K562 (cell line): Measurements from ENCODE around the gene SLC17A6. TPM values are rescaled to one million over a fixed set of nuclear protein-coding genes. Genes with fewer than 3 reads are reported as not detected.

Experiments used
- ATAC-seq: fragments of 200-7000 bp; cut with Tn5 transposase; 3 replicates; pipeline ENCODE4 v1.9.1; 2020; ENCODE audit warnings: moderate library complexity
- BruUV-seq: library from RNA; stranded (reverse); fragments of 400-500 nt; replicated peaks from 2 replicates; lab custom pipeline; 2021; lab: Mats Ljungman, UMichigan
- CTCF ChIA-PET: fragments of 300-600 bp; formaldehyde crosslinking; extraction: SDS; loops from one replicate; lab custom pipeline; 2021; ENCODE audit warnings: low intra/inter-chr PET ratio; lab: Yijun Ruan, JAX
- POLR2A ChIA-PET: fragments of 300-600, 350-650 bp; sonication (Branson Sonifier 250); formaldehyde crosslinking; extraction: SDS; loops from one replicate; lab custom pipeline; 2021; ENCODE audit warnings: antibody characterized with exemption, inconsistent platforms; lab: Yijun Ruan, JAX
- DNase-seq, 4 experiments: peaks; one replicate each; pipeline versions ENCODE4 v3.0.0 to v3.0.0-alpha.2; 2011 to 2018; ENCODE audit warnings: low spot score in 3 of 4, mixed read lengths in 3 of 4; ENCODE audit errors: extremely low read depth in 1 of 4
- FAIRE-seq: peaks from 2 replicates; lab custom pipeline; 2011; peaks lifted over from hg19 to GRCh38; lab: Jason Lieb, UNC
- H2AFZ ChIP-seq: 2 replicates; pipeline ENCODE4 v1.6.0; 2011; ENCODE audit warnings: low read depth, low read length, control low read depth, inconsistent platforms
- H3K27ac ChIP-seq: fragments of 200-600 bp; 3 replicates; pipeline ENCODE4 v1.8.0; 2011; ENCODE audit warnings: low read depth, mild to moderate bottlenecking, control low read depth, inconsistent platforms, low read length, moderate library complexity, mixed read lengths; ENCODE audit errors: extremely low read depth
- H3K27me3 ChIP-seq, 2 experiments: fragments of 300-600 bp in 1 of 2; 2 replicates in 1 of 2; 3 replicates in 1 of 2; pipeline versions ENCODE4 v1.6.0 to v1.8.0; 2011; ENCODE audit warnings: inconsistent platforms in 2 of 2, low read length in 2 of 2, mild to moderate bottlenecking in 1 of 2, mixed read lengths in 1 of 2, moderate library complexity in 1 of 2; ENCODE audit not compliant: control insufficient read depth in 2 of 2, insufficient read depth in 2 of 2
- H3K36me3 ChIP-seq: fragments of 300-600 bp; 3 replicates; pipeline ENCODE4 v1.8.0; 2011; ENCODE audit warnings: mild to moderate bottlenecking, low read length, inconsistent platforms; ENCODE audit not compliant: control insufficient read depth, insufficient read depth
- H3K4me1 ChIP-seq, 2 experiments: fragments of 200-600 bp in 1 of 2; replicated peaks in 1 of 2; 2 replicates in 1 of 2; 3 replicates in 1 of 2; pipeline versions ENCODE4 v1.5.1 to v1.8.0; 2011; ENCODE audit warnings: inconsistent platforms in 2 of 2, low read length in 2 of 2, mild to moderate bottlenecking in 1 of 2, mixed read lengths in 1 of 2, moderate library complexity in 1 of 2; ENCODE audit not compliant: control insufficient read depth in 2 of 2, insufficient read depth in 2 of 2
- H3K4me2 ChIP-seq: 2 replicates; pipeline ENCODE4 v1.6.1; 2011; ENCODE audit warnings: low read length, control low read depth, inconsistent platforms, mixed read lengths; ENCODE audit not compliant: insufficient read depth
- H3K4me3 ChIP-seq: fragments of 200-600 bp; sonication (generic), shearing (Covaris generic); 2 replicates; pipeline ENCODE4 v1.5.1; 2016; ENCODE audit warnings: control low read depth, inconsistent platforms
- H3K79me2 ChIP-seq: fragments of 200-600 bp; 3 replicates; pipeline ENCODE4 v1.8.0; 2011; ENCODE audit warnings: low read length, inconsistent platforms; ENCODE audit not compliant: control insufficient read depth, insufficient read depth
- H3K9ac ChIP-seq, 2 experiments: 2 replicates each; pipeline versions ENCODE4 v1.6.0 to v1.6.1; 2011; ENCODE audit warnings: low read depth in 2 of 2, low read length in 2 of 2, control low read depth in 1 of 2, inconsistent platforms in 1 of 2, mild to moderate bottlenecking in 1 of 2, mixed read lengths in 1 of 2; ENCODE audit not compliant: insufficient read depth in 1 of 2
- H3K9me1 ChIP-seq: one replicate; pipeline ENCODE4 v1.6.0; 2011; ENCODE audit warnings: inconsistent platforms, mild to moderate bottlenecking, low read length, moderate library complexity; ENCODE audit not compliant: control insufficient read depth, insufficient read depth
- H3K9me3 ChIP-seq: replicated peaks from 2 replicates; pipeline ENCODE4 v1.5.1; 2011; ENCODE audit warnings: low read depth, low read length, inconsistent platforms; ENCODE audit not compliant: control insufficient read depth, insufficient read depth
- H4K20me1 ChIP-seq: replicated peaks from 2 replicates; pipeline ENCODE4 v1.6.1; 2011; ENCODE audit warnings: low read length, inconsistent platforms, mixed read lengths; ENCODE audit not compliant: control insufficient read depth, insufficient read depth
- ILK ChIP-seq: fragments of 450-650 bp; IDR thresholded peaks from 2 replicates; pipeline ENCODE4 v1.6.1; 2016; ENCODE audit warnings: missing genetic modification characterization, low read depth, mild to moderate bottlenecking, missing compliant biosample characterization, moderate library complexity, borderline replicate concordance
- PRPF4 ChIP-seq: fragments of 200-400 bp; formaldehyde crosslinking; IDR thresholded peaks from one replicate; pipeline ENCODE4 v1.6.1; 2017; ENCODE audit warnings: low read length, low read depth, mild to moderate bottlenecking; ENCODE audit not compliant: insufficient read depth, poor library complexity, severe bottlenecking
- ZNF3 ChIP-seq: fragments of 250-450 bp; sonication (Bioruptor Pico); IDR thresholded peaks from 2 replicates; pipeline ENCODE4 v1.5.0; 2021; ENCODE audit warnings: mild to moderate bottlenecking, moderate library complexity
- WGBS: fragments of 100-300 bp; shearing (Covaris generic); methylation state at CpG from one replicate; pipeline ENCODE4 v1.1.6; 2016; ENCODE audit warnings: low coverage, mixed read lengths; ENCODE audit not compliant: insufficient coverage; ENCODE audit errors: missing lambda C conversion rate; 5-methylcytosine and 5-hydroxymethylcytosine counted together
- in situ Hi-C: fragments of 300-500 bp; cut with MboI; formaldehyde crosslinking; loops from 4 replicates; pipeline ENCODE4 v1.15.0; 2018; ENCODE audit warnings: inconsistent platforms, mixed read lengths
- intact Hi-C: fragments of 100-400 bp; cut with micrococcal nuclease; formaldehyde crosslinking; loops from 2 replicates; pipeline ENCODE4 v1.14.2; 2022
- polyA plus RNA-seq, 8 experiments: library from polyadenylated mRNA; depleted of rRNA in 4 of 8; stranded (reverse) in 5 of 8; unstranded in 3 of 8; fragments of >200 nt; fragmentation: Nextera tagmentation in 2 of 8; fragmentation: Illumina TruSeq in 1 of 8; extraction: Ambion mirVana in 2 of 8; extraction: Trizol in 1 of 8; gene quantifications; 2 replicates each; pipeline versions ENCODE4 v1.2.1 to v1.2.3, GENCODE V29; 2011 to 2014; ENCODE audit warnings: inconsistent platforms in 1 of 8, missing spikeins in 1 of 8
- total RNA-seq, 7 experiments: library from RNA; depleted of rRNA in 6 of 7; stranded (reverse); fragments of >200 nt in 6 of 7; fragmentation: Illumina TruSeq in 2 of 7; extraction: Trizol in 2 of 7; gene quantifications; 2 replicates each; pipeline versions ENCODE4 v1.2.1 to v1.2.3, GENCODE V29; 2011 to 2021; ENCODE audit warnings: low replicate concordance in 1 of 7
- TF ChIP-seq, protein P1 (sequence below): fragments of 250-450 bp; sonication (Bioruptor Pico); IDR thresholded peaks from 2 replicates; pipeline ENCODE4 v1.4.0; 2020; ENCODE audit warnings: mild to moderate bottlenecking, moderate library complexity
- TF ChIP-seq, protein P2 (sequence below), 2 experiments: IDR thresholded peaks; 2 replicates each; pipeline ENCODE4 v1.6.1; 2011; ENCODE audit warnings: borderline replicate concordance in 1 of 2, control low read depth in 1 of 2, low read depth in 1 of 2, low read length in 1 of 2, mild to moderate bottlenecking in 1 of 2, mixed read lengths in 1 of 2, moderate library complexity in 1 of 2; ENCODE audit not compliant: insufficient read depth in 1 of 2, insufficient read length in 1 of 2, poor library complexity in 1 of 2, severe bottlenecking in 1 of 2; ENCODE audit errors: extremely low read depth in 1 of 2

The SLC17A6 gene
- total and polyA plus RNA-seq, 9 of the 15 experiments (the other 6 are each of a cell fraction or from before 2014, with no cell fraction given), result not detected

DNA sequence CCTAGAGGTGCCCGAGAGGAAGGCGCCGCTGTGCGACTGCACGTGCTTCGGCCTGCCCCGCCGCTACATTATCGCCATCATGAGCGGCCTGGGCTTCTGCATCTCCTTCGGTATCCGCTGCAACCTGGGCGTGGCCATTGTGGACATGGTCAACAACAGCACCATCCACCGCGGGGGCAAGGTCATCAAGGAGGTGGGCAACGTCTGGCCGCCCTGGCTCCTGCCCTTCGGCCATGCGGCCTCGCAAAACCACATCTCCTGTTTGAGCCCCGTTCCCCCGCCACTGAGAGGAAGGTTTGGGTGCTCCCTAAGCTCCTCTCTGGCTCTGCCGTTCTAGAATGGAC is 3.4 kb downstream of the SLC17A6 start:
- Histone ChIP-seq H4K20me1 (no peaks in the 10 kb centered on the region), H3K9ac (no peak overlapping the region), H3K79me2 (no peaks in the 10 kb centered on the region), H3K9me1 (no peaks in the 10 kb centered on the region), H3K4me2 (no peak overlapping the region), H3K27me3 (peaks cover 0 to 31% of the 10 kb centered on the region in 2 experiments; a peak in 2 of 5 replicates), H3K4me1 (0 out of 5 replicates have a peak, but pooled peaks cover 0 to 5% of the 10 kb centered on the region in 2 experiments), H3K9me3 (no peaks in the 10 kb centered on the region), H3K4me3 (no peak overlapping the region), H3K27ac (no peak overlapping the region), H3K36me3 (no peaks in the 10 kb centered on the region), H2AFZ (no peak overlapping the region)
- ChIA-PET CTCF (no interaction called here), POLR2A (no interaction called here)
- ATAC-seq, result no peak; the same call in 2 of the 3 replicates
- under 1% methylated on average over 16 of the region's 23 CpGs for WGBS
- no peak for DNase-seq
- TF ChIP-seq ZNF3, result no peak
- TF ChIP-seq, protein P1, sequence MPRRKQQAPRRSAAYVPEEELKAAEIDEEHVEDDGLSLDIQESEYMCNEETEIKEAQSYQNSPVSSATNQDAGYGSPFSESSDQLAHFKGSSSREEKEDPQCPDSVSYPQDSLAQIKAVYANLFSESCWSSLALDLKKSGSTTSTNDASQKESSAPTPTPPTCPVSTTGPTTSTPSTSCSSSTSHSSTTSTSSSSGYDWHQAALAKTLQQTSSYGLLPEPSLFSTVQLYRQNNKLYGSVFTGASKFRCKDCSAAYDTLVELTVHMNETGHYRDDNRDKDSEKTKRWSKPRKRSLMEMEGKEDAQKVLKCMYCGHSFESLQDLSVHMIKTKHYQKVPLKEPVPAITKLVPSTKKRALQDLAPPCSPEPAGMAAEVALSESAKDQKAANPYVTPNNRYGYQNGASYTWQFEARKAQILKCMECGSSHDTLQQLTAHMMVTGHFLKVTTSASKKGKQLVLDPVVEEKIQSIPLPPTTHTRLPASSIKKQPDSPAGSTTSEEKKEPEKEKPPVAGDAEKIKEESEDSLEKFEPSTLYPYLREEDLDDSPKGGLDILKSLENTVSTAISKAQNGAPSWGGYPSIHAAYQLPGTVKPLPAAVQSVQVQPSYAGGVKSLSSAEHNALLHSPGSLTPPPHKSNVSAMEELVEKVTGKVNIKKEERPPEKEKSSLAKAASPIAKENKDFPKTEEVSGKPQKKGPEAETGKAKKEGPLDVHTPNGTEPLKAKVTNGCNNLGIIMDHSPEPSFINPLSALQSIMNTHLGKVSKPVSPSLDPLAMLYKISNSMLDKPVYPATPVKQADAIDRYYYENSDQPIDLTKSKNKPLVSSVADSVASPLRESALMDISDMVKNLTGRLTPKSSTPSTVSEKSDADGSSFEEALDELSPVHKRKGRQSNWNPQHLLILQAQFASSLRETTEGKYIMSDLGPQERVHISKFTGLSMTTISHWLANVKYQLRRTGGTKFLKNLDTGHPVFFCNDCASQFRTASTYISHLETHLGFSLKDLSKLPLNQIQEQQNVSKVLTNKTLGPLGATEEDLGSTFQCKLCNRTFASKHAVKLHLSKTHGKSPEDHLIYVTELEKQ (CRISPR knock-in tag), result no peak
- TF ChIP-seq, protein P2, sequence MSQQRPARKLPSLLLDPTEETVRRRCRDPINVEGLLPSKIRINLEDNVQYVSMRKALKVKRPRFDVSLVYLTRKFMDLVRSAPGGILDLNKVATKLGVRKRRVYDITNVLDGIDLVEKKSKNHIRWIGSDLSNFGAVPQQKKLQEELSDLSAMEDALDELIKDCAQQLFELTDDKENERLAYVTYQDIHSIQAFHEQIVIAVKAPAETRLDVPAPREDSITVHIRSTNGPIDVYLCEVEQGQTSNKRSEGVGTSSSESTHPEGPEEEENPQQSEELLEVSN (IDR thresholded peaks at IDR 0.05; ENCODE audit: borderline replicate concordance in 1 of 2, extremely low read depth in 1 of 2, insufficient read depth in 1 of 2, insufficient read length in 1 of 2, low read depth in 1 of 2, low read length in 1 of 2, poor library complexity in 1 of 2, severe bottlenecking in 1 of 2), result peak in 1 of 2 experiments; percentile 23
- TF ChIP-seq ILK, result no peak
- TF ChIP-seq PRPF4, result no peak
- in situ Hi-C loops (no loop called here), intact Hi-C loops (no loop called here)
- no peak for FAIRE-seq
- no TSS peak for BruUV-seq
